Smooth muscle cell (in vitro differentiated cells): ENCODE measurements around the gene RXRA. TPM values are rescaled to one million over a fixed set of nuclear protein-coding genes. Genes with fewer than 3 reads are reported as not detected.

ENCODE experiments used
- DNase-seq: peaks from one replicate; lab custom pipeline; 2025; ENCODE audit not compliant: unreplicated experiment; lab: John Stamatoyannopoulos, UW
- H2AFZ ChIP-seq: fragments of 200-600 bp; sonication (generic); 2 replicates; pipeline ENCODE4 v1.6.0; 2016; ENCODE audit warnings: antibody characterized with exemption, low read depth, mild to moderate bottlenecking
- H3F3A ChIP-seq: fragments of 200-600 bp; sonication (generic); 2 replicates; pipeline ENCODE4 v1.6.0; 2017; ENCODE audit warnings: antibody characterized with exemption, low read depth
- H3K27ac ChIP-seq: fragments of 200-600 bp; sonication (generic); 2 replicates; pipeline ENCODE4 v1.5.1; 2016; ENCODE audit warnings: low read depth, mild to moderate bottlenecking
- H3K27me3 ChIP-seq: fragments of 200-600 bp; sonication (generic); 2 replicates; pipeline ENCODE4 v1.6.1; 2016; ENCODE audit warnings: low read depth, mild to moderate bottlenecking
- H3K36me3 ChIP-seq: fragments of 200-600 bp; sonication (generic); 2 replicates; pipeline ENCODE4 v1.5.1; 2016; ENCODE audit warnings: low read depth
- H3K4me1 ChIP-seq: fragments of 200-600 bp; sonication (generic); 2 replicates; pipeline ENCODE4 v1.5.1; 2016; ENCODE audit warnings: low read depth
- H3K4me2 ChIP-seq: fragments of 200-600 bp; sonication (generic); 2 replicates; pipeline ENCODE4 v1.6.0; 2016; ENCODE audit warnings: mild to moderate bottlenecking
- H3K4me3 ChIP-seq: fragments of 200-600 bp; sonication (generic); 2 replicates; pipeline ENCODE4 v1.5.1; 2016; ENCODE audit warnings: mild to moderate bottlenecking
- H3K79me2 ChIP-seq: fragments of 200-600 bp; sonication (generic); 2 replicates; pipeline ENCODE4 v1.6.0; 2016; ENCODE audit warnings: low read depth, mild to moderate bottlenecking
- H3K9ac ChIP-seq: fragments of 200-600 bp; sonication (generic); 2 replicates; pipeline ENCODE4 v1.6.0; 2016; ENCODE audit warnings: low read depth
- H3K9me3 ChIP-seq: fragments of 200-600 bp; sonication (generic); replicated peaks from 2 replicates; pipeline ENCODE4 v1.5.1; 2016; ENCODE audit warnings: low read depth
- H4K20me1 ChIP-seq: fragments of 200-600 bp; sonication (generic); 2 replicates; pipeline ENCODE4 v1.6.0; 2016; ENCODE audit warnings: low read depth
- WGBS: methylation state at CpG from one replicate; pipeline ENCODE4 v1.1.7; 2016; ENCODE audit warnings: low lambda C conversion rate; 5-methylcytosine and 5-hydroxymethylcytosine counted together
- polyA plus RNA-seq: library from polyadenylated mRNA; unstranded; fragments of >200 nt; fragmentation: Nextera tagmentation; extraction: Ambion mirVana; gene quantifications from 2 replicates; pipeline ENCODE4 v1.2.1, GENCODE V29; 2016
- total RNA-seq: library from RNA; depleted of rRNA; stranded (reverse); fragments of >200 nt; gene quantifications from 2 replicates; pipeline ENCODE4 v1.2.3, GENCODE V29; 2014
- TF ChIP-seq, protein P1 (sequence below): fragments of 200-600 bp; sonication (generic); IDR thresholded peaks from 2 replicates; pipeline ENCODE4 v1.5.1; 2017; ENCODE audit warnings: borderline replicate concordance, mild to moderate bottlenecking, antibody characterized with exemption; ENCODE audit not compliant: insufficient read depth, poor library complexity, severe bottlenecking

The RXRA gene
- total and polyA plus RNA-seq, 2 experiments from 2014 or later: 8.9 to 23.1 TPM

DNA sequence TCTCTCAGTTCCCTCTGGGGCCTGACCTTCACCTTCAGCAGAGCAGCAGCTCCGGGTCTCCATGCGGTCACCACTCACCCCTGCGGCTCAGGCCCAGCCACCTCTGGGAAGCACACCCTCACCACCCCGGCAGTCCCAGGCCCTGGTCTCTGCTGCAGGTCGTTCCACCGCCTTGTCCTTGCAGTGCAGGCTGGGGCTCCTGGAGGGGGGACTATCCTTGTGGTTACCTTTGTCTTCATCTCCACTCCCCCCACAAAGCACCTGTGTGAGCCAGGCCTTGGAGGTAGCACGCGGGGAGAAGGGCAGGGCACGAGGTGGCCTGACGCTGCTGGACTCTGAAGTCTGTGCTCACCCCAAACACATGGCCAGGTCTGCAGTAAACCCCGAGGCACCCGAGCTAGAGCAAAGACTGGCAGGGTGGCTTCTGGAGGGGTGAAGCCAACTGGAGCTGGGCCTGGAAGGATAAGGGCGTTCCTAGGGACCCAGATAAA is 33.2 kb upstream of the RXRA start:
- no peaks in the 10 kb centered on the region for H3K36me3 ChIP-seq
- H2AFZ ChIP-seq: no peak overlapping the region
- H4K20me1 ChIP-seq: no peaks in the 10 kb centered on the region
- no peaks in the 10 kb centered on the region for H3K9me3 ChIP-seq
- no peaks in the 10 kb centered on the region for H3F3A ChIP-seq
- 88% methylated on average over 13 of the region's 13 CpGs for WGBS
- H3K27ac ChIP-seq: no peak overlapping the region
- no peak overlapping the region for H3K4me3 ChIP-seq
- TF ChIP-seq, protein P1, sequence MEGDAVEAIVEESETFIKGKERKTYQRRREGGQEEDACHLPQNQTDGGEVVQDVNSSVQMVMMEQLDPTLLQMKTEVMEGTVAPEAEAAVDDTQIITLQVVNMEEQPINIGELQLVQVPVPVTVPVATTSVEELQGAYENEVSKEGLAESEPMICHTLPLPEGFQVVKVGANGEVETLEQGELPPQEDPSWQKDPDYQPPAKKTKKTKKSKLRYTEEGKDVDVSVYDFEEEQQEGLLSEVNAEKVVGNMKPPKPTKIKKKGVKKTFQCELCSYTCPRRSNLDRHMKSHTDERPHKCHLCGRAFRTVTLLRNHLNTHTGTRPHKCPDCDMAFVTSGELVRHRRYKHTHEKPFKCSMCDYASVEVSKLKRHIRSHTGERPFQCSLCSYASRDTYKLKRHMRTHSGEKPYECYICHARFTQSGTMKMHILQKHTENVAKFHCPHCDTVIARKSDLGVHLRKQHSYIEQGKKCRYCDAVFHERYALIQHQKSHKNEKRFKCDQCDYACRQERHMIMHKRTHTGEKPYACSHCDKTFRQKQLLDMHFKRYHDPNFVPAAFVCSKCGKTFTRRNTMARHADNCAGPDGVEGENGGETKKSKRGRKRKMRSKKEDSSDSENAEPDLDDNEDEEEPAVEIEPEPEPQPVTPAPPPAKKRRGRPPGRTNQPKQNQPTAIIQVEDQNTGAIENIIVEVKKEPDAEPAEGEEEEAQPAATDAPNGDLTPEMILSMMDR: no peak
- H3K79me2 ChIP-seq: no peaks in the 10 kb centered on the region
- H3K4me1 ChIP-seq: peaks cover 8% of the 10 kb centered on the region
- H3K9ac ChIP-seq: no peak overlapping the region
- no peak overlapping the region for H3K4me2 ChIP-seq
- no peak for DNase-seq
- no peaks in the 10 kb centered on the region for H3K27me3 ChIP-seq

DNA sequence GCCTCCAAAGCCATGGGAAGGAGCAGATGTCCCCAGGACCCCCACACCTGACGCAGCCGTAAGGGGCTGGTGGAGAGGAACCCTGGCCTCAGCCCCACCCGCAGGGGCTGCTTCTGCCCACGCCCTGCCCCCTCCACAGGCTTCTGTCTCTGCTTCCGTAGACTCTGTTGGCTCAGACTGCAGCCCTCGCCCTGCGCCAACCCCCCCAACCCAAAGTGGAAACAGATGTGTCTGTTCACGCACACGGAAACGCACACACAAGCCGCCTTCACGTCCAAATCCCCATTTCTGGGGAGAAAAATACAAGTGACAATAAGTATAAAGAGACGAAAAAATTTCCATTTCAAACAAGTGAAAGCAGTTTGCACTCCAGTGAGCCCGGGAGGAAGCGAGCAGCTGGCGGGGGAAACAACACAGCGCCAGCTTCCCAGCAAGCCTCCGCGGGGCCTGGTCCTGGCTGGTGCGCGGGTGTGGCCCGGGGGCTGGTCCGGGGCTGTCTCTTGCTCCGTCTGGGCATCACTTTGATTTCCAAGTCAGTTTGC is 32.6 kb upstream of the RXRA start:
- Histone ChIP-seq H3K27me3 (no peaks in the 10 kb centered on the region), H3K4me2 (no peak overlapping the region), H3F3A (no peaks in the 10 kb centered on the region), H3K4me3 (no peak overlapping the region), H3K79me2 (no peaks in the 10 kb centered on the region), H3K4me1 (peaks cover 5% of the 10 kb centered on the region), H3K36me3 (no peaks in the 10 kb centered on the region), H3K9ac (no peak overlapping the region), H2AFZ (no peak overlapping the region), H3K9me3 (no peaks in the 10 kb centered on the region), H4K20me1 (no peaks in the 10 kb centered on the region), H3K27ac (no peak overlapping the region)
- TF ChIP-seq, protein P1: no peak
- no peak for DNase-seq
- 84% methylated on average over 24 of the region's 24 CpGs for WGBS

DNA sequence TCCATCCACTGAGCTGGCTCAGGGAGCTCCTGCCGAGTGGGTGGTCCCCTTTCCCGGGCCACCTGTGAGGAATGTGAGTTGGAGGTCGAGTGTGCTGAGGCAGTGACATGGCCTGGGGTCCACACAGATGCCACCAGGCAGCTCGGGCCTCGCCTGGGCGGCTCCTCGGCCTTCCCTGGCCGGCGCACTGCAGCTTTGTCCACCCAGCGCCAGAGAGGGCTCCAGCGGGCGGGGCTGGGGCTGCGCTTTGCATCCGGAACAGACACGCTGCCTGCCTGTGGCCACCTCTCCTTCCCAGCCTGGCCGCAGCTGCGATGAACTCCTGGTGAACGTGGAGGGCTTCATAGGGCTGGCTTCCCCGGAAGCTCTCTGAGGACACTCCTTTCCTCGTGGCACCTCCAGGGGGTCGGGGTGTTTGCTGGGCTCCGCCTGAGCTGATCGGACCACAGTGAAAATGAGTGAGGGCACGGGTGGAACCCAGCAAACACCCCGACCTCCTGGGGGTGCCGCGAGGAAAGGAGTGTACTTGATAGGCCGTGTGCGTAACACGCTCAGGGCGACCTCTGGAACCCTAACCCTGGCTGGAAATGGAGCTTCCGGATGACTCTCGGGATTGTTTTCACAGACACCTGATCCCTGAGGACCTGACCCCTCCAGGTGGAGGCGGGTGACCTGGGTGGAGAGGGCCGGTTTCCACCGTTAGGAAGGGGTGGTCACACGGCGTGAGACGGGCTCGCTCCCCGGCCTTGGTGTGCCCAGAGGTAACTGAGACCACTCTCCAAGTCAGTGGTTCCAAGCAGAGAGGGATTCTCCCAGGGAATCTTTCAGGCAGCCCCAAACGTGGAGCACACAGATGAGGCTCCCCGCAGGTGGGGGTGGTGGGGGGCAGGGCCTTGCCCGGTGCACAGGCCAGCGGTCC is 31.8 kb upstream of the RXRA start:
- H3K36me3 ChIP-seq: no peaks in the 10 kb centered on the region
- H3K9ac ChIP-seq: no peak overlapping the region
- no peaks in the 10 kb centered on the region for H3K27me3 ChIP-seq
- H3K4me2 ChIP-seq: no peak overlapping the region
- peaks cover 5% of the 10 kb centered on the region for H3K4me1 ChIP-seq
- TF ChIP-seq, protein P1: no peak
- DNase-seq: no peak
- H3F3A ChIP-seq: no peaks in the 10 kb centered on the region
- no peaks in the 10 kb centered on the region for H3K79me2 ChIP-seq
- WGBS: 85% methylated on average over 43 of the region's 45 CpGs
- no peaks in the 10 kb centered on the region for H3K9me3 ChIP-seq
- no peak overlapping the region for H3K27ac ChIP-seq
- no peak overlapping the region for H3K4me3 ChIP-seq
- no peaks in the 10 kb centered on the region for H4K20me1 ChIP-seq
- no peak overlapping the region for H2AFZ ChIP-seq
